Measurements from ENCODE around the gene MIOX. TPM values are rescaled to one million over a fixed set of nuclear protein-coding genes. Genes with fewer than 3 reads are reported as not detected.

Gene MIOX
- total and polyA plus RNA-seq, 4 donors: 0.18 TPM; not detected in 3

GRCh38 chr22:50464451-50464850, 22.2 kb upstream of the MIOX start:
- WGBS (ENCODE audit: insufficient coverage): 93% methylated on average over 24 of the region's 24 CpGs
- no peaks in the 10 kb centered on the region for H3K4me1 ChIP-seq (ENCODE audit: control insufficient read depth, insufficient read depth, low read length)
- no peaks in the 10 kb centered on the region for H3K9me3 ChIP-seq (ENCODE audit: control insufficient read depth, insufficient read depth, low read length)
- DNase-seq (ENCODE audit: low read depth in 4 of 6, low spot score in 6 of 6): no peak
- no peak overlapping the region for H3K27ac ChIP-seq (ENCODE audit: low read depth, low read length)
- peaks cover 99% of the 10 kb centered on the region for H3K36me3 ChIP-seq (ENCODE audit: control insufficient read depth, insufficient read depth, low read length)
- H3K27me3 ChIP-seq (ENCODE audit: control insufficient read depth, insufficient read depth, low read length): no peaks in the 10 kb centered on the region
- H3K4me3 ChIP-seq (ENCODE audit: low read depth, low read length): no peak overlapping the region

DNA sequence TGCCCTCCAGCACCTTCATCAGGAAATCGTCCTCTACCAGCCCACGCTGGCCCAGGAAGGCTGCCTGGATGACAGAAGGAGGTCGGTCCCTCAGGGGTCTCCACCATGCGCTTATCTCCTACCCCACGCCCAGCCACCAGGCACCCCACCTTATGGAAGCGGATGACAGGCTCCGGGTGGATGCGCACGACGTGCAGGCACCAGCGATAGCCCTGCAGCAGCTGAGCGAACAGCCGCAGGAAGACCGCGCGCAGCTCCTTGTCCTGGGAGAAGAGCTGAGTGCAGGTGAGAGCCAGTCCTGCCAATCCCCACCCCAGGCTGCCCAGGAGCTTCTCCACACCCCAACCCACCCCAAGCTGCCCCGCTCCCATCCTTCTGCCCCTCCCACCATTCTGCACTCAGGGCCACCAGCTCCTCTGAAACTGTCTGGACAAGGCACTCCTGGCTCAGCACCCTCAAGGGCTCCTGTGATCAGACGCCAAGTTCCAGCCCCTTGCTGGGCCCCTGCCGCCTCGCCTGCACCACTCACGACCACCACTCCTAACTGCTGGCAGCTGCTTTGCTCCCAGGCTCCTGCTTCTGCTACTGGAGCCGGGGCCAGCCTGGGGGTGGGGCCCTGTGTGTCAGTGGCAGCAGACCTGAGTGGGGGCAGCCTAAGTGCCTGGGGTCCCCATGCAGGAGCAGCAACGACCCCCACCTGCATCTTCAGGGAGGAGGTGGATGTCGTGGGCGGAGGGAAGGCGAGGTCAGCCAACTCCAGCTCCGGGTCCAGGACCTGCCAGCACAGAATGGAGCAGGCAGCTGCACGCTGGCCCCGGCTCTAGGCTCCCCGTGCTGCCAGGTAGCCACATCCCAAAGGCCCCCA, 21.4 kb upstream of the MIOX start:
- H3K36me3 ChIP-seq (ENCODE audit: control insufficient read depth, insufficient read depth, low read length): peaks cover 99% of the 10 kb centered on the region
- 92% methylated on average over 25 of the region's 30 CpGs for WGBS (ENCODE audit: insufficient coverage)
- DNase-seq (ENCODE audit: low read depth in 4 of 6, low spot score in 6 of 6): no peak
- no peak overlapping the region for H3K27ac ChIP-seq (ENCODE audit: low read depth, low read length)
- H3K4me1 ChIP-seq (ENCODE audit: control insufficient read depth, insufficient read depth, low read length): peaks cover 7% of the 10 kb centered on the region
- no peak overlapping the region for H3K4me3 ChIP-seq (ENCODE audit: low read depth, low read length)
- no peaks in the 10 kb centered on the region for H3K9me3 ChIP-seq (ENCODE audit: control insufficient read depth, insufficient read depth, low read length)
- no peaks in the 10 kb centered on the region for H3K27me3 ChIP-seq (ENCODE audit: control insufficient read depth, insufficient read depth, low read length)

GRCh38 chr22:50467341-50467740, 19.3 kb upstream of the MIOX start:
- H3K4me1 ChIP-seq (ENCODE audit: control insufficient read depth, insufficient read depth, low read length): peaks cover 26% of the 10 kb centered on the region
- H3K27me3 ChIP-seq (ENCODE audit: control insufficient read depth, insufficient read depth, low read length): no peaks in the 10 kb centered on the region
- H3K36me3 ChIP-seq (ENCODE audit: control insufficient read depth, insufficient read depth, low read length): peaks cover 99% of the 10 kb centered on the region
- no peak overlapping the region for H3K4me3 ChIP-seq (ENCODE audit: low read depth, low read length)
- no peaks in the 10 kb centered on the region for H3K9me3 ChIP-seq (ENCODE audit: control insufficient read depth, insufficient read depth, low read length)
- 88% methylated on average over 7 of the region's 24 CpGs for WGBS (ENCODE audit: insufficient coverage)
- DNase-seq (ENCODE audit: low read depth in 4 of 6, low spot score in 6 of 6): no peak
- H3K27ac ChIP-seq (ENCODE audit: low read depth, low read length): no peak overlapping the region

DNA sequence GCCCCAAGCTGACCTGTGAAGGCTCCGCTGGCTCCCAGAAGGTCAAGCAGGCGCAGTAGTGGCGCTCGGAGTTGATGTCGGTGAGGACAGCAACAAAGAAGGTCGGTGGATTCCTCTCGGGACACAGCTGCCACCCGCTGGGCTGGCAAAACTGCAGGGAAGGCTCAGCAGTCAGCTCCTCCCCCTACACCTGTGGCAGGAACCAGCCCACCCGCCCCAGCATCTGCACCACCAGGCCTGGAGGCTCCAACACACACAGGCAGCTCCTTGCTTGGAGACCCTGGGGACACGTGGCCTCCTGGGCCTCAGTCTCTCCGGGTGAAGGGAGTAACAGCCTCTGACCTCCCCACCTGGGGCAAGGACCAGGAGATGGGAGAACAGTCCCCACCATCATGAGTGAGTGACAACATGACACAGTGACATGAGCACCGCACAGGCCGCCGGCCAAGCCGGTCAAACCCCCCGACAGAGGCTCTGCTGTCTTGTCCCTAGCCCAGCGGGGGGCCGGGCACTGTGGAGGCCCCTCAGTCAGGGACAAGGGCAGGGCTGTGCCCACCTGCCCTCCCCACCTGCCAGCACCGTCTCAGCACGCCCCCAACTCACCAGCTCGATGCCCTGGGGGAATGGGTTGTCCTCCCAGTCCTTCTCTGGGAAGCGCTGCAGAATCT, 18.8 kb upstream of the MIOX start:
- Histone ChIP-seq H3K4me1 (ENCODE audit: control insufficient read depth, insufficient read depth, low read length) (peaks cover 32% of the 10 kb centered on the region), H3K27ac (ENCODE audit: low read depth, low read length) (no peak overlapping the region), H3K36me3 (ENCODE audit: control insufficient read depth, insufficient read depth, low read length) (peaks cover 99% of the 10 kb centered on the region), H3K4me3 (ENCODE audit: low read depth, low read length) (no peak overlapping the region), H3K27me3 (ENCODE audit: control insufficient read depth, insufficient read depth, low read length) (no peaks in the 10 kb centered on the region), H3K9me3 (ENCODE audit: control insufficient read depth, insufficient read depth, low read length) (no peaks in the 10 kb centered on the region)
- DNase-seq (ENCODE audit: low read depth in 4 of 6, low spot score in 6 of 6): no peak
- WGBS (ENCODE audit: insufficient coverage): 91% methylated on average over 15 of the region's 22 CpGs

- no peaks in the 10 kb centered on the region for H3K27me3 ChIP-seq (ENCODE audit: control insufficient read depth, insufficient read depth, low read length)
- H3K9me3 ChIP-seq (ENCODE audit: control insufficient read depth, insufficient read depth, low read length): no peaks in the 10 kb centered on the region
- no peak overlapping the region for H3K4me3 ChIP-seq (ENCODE audit: low read depth, low read length)
- WGBS (ENCODE audit: insufficient coverage): 95% methylated on average over 6 of the region's 8 CpGs
- DNase-seq (ENCODE audit: low read depth in 4 of 6, low spot score in 6 of 6): no peak
- no peak overlapping the region for H3K27ac ChIP-seq (ENCODE audit: low read depth, low read length)
- peaks cover 95% of the 10 kb centered on the region for H3K36me3 ChIP-seq (ENCODE audit: control insufficient read depth, insufficient read depth, low read length)
- peaks cover 39% of the 10 kb centered on the region for H3K4me1 ChIP-seq (ENCODE audit: control insufficient read depth, insufficient read depth, low read length)
Observed at GRCh38 chr22:50468626-50469025, 18.0 kb upstream of the MIOX start.

DNA sequence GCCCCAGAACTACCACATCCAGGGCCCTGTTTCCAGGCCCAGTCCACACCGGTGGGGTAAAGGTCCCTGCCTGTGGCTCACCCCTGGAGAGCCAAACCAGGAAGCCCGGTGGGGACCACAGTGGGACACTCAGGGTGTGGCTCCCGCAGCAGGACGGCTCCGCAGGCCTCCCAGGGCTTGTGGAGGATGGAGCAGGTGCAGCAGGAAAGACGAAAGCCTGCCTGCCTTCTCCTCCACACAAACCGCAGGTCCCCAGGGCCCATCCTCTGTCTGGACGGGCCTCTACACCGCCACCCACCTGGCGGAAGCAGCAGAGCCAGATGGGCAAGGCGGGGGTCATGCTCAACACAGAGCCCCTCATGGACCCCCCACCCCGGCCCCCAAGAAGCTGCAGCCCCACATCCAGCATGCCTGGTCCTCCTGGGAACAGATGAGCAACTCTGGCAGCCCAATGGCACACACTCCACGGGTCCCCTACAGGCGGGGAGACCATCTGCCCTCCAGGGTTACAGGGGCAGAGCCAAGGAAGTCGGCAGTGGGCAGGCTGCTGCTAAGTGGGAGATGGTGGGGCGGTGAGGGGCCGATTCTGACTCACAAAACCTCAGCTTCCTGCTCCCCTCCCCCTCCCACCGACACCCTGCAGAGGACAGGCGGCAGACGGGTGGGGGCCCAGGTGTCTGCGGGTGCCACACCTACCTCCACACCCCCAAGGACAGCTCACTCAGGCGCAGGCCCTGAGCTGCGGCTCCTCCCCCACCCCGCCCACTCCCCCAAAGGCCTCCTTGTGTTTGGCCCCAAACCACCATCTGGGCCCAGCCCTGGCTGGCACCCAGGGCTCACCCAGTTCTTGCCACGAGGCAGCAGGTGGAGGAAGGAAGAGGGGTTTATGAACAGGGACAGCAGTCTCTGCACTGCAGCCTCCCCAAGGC, 17.0 kb upstream of the MIOX start:
- Histone ChIP-seq H3K9me3 (ENCODE audit: control insufficient read depth, insufficient read depth, low read length) (no peaks in the 10 kb centered on the region), H3K4me3 (ENCODE audit: low read depth, low read length) (no peak overlapping the region), H3K27me3 (ENCODE audit: control insufficient read depth, insufficient read depth, low read length) (no peaks in the 10 kb centered on the region), H3K36me3 (ENCODE audit: control insufficient read depth, insufficient read depth, low read length) (peaks cover 85% of the 10 kb centered on the region), H3K27ac (ENCODE audit: low read depth, low read length) (no peak overlapping the region), H3K4me1 (ENCODE audit: control insufficient read depth, insufficient read depth, low read length) (peaks cover 44% of the 10 kb centered on the region)
- WGBS (ENCODE audit: insufficient coverage): 56% methylated on average over 19 of the region's 25 CpGs
- no peak for DNase-seq (ENCODE audit: low read depth in 4 of 6, low spot score in 6 of 6)

- H3K4me3 ChIP-seq (ENCODE audit: low read depth, low read length): no peak overlapping the region
- H3K36me3 ChIP-seq (ENCODE audit: control insufficient read depth, insufficient read depth, low read length): peaks cover 76% of the 10 kb centered on the region
- no peaks in the 10 kb centered on the region for H3K9me3 ChIP-seq (ENCODE audit: control insufficient read depth, insufficient read depth, low read length)
- no peaks in the 10 kb centered on the region for H3K27me3 ChIP-seq (ENCODE audit: control insufficient read depth, insufficient read depth, low read length)
- no peak overlapping the region for H3K27ac ChIP-seq (ENCODE audit: low read depth, low read length)
- 86% methylated on average over 6 of the region's 6 CpGs for WGBS (ENCODE audit: insufficient coverage)
- H3K4me1 ChIP-seq (ENCODE audit: control insufficient read depth, insufficient read depth, low read length): peaks cover 48% of the 10 kb centered on the region
- no peak for DNase-seq (ENCODE audit: low read depth in 4 of 6, low spot score in 6 of 6)
Observed at GRCh38 chr22:50470491-50470890, 16.2 kb upstream of the MIOX start.

GRCh38 chr22:50471197-50471847, 15.3 kb upstream of the MIOX start:
- 68% methylated on average over 9 of the region's 21 CpGs for WGBS (ENCODE audit: insufficient coverage)
- H3K36me3 ChIP-seq (ENCODE audit: control insufficient read depth, insufficient read depth, low read length): peaks cover 68% of the 10 kb centered on the region
- no peaks in the 10 kb centered on the region for H3K9me3 ChIP-seq (ENCODE audit: control insufficient read depth, insufficient read depth, low read length)
- no peak overlapping the region for H3K27ac ChIP-seq (ENCODE audit: low read depth, low read length)
- H3K4me3 ChIP-seq (ENCODE audit: low read depth, low read length): no peak overlapping the region
- H3K4me1 ChIP-seq (ENCODE audit: control insufficient read depth, insufficient read depth, low read length): peaks cover 51% of the 10 kb centered on the region
- no peaks in the 10 kb centered on the region for H3K27me3 ChIP-seq (ENCODE audit: control insufficient read depth, insufficient read depth, low read length)
- no peak for DNase-seq (ENCODE audit: low read depth in 4 of 6, low spot score in 6 of 6)

GRCh38 chr22:50471962-50472361, 14.7 kb upstream of the MIOX start:
- 79% methylated on average over 5 of the region's 5 CpGs for WGBS (ENCODE audit: insufficient coverage)
- Histone ChIP-seq H3K36me3 (ENCODE audit: control insufficient read depth, insufficient read depth, low read length) (peaks cover 62% of the 10 kb centered on the region), H3K4me1 (ENCODE audit: control insufficient read depth, insufficient read depth, low read length) (peaks cover 51% of the 10 kb centered on the region), H3K27ac (ENCODE audit: low read depth, low read length) (no peak overlapping the region), H3K4me3 (ENCODE audit: low read depth, low read length) (no peak overlapping the region), H3K9me3 (ENCODE audit: control insufficient read depth, insufficient read depth, low read length) (no peaks in the 10 kb centered on the region), H3K27me3 (ENCODE audit: control insufficient read depth, insufficient read depth, low read length) (no peaks in the 10 kb centered on the region)
- DNase-seq (ENCODE audit: low read depth in 4 of 6, low spot score in 6 of 6): no peak

All from spinal cord (tissue), 10 donors.